ENCODE measurements around the gene IGF1. TPM values are rescaled to one million over a fixed set of nuclear protein-coding genes. Genes with fewer than 3 reads are reported as not detected.

The IGF1 gene
- total and polyA plus RNA-seq, 9 of the 15 experiments (the other 6 are each of a cell fraction or from before 2014, with no cell fraction given), result 3.7 to 13.9 (median 4.5) TPM

GRCh38 chr12:102487226-102487625, 6.9 kb upstream of the IGF1 start (continued):
- no peak for TF ChIP-seq ZBTB33 (CRISPR knock-in tag; IDR thresholded peaks at IDR 0.05)
- TF ChIP-seq CSDE1 (IDR thresholded peaks at IDR 0.05), result no peak
- TF ChIP-seq ZBTB1 (CRISPR knock-in tag; IDR thresholded peaks at IDR 0.05; ENCODE audit: borderline replicate concordance, low read depth), result no peak
- no peak for TF ChIP-seq HOMEZ (CRISPR knock-in tag; IDR thresholded peaks at IDR 0.05)
- no peak for TF ChIP-seq ZNF740 (CRISPR knock-in tag; IDR thresholded peaks at IDR 0.05)
- TF ChIP-seq ZNF740 (tag; IDR thresholded peaks at IDR 0.05), result no peak
- no peak for TF ChIP-seq POLR3G (IDR thresholded peaks at IDR 0.05; ENCODE audit: extremely low read depth, insufficient read length, insufficient replicate concordance)
- TF ChIP-seq TEAD4 (IDR thresholded peaks at IDR 0.05; ENCODE audit: low read length), result no peak
- no peak for TF ChIP-seq TEAD4 (CRISPR knock-in tag; IDR thresholded peaks at IDR 0.05; ENCODE audit: borderline replicate concordance)

Data from K562 (cell line).